LNCAP (cell line): Measurements from ENCODE around the gene ACYP2.

Experiments used
- CTCF ChIP-seq: fragments of 450-650 bp; IDR thresholded peaks from 2 replicates; pipeline ENCODE4 v1.5.1; 2017; ENCODE audit warnings: mild to moderate bottlenecking

Gene ACYP2

DNA sequence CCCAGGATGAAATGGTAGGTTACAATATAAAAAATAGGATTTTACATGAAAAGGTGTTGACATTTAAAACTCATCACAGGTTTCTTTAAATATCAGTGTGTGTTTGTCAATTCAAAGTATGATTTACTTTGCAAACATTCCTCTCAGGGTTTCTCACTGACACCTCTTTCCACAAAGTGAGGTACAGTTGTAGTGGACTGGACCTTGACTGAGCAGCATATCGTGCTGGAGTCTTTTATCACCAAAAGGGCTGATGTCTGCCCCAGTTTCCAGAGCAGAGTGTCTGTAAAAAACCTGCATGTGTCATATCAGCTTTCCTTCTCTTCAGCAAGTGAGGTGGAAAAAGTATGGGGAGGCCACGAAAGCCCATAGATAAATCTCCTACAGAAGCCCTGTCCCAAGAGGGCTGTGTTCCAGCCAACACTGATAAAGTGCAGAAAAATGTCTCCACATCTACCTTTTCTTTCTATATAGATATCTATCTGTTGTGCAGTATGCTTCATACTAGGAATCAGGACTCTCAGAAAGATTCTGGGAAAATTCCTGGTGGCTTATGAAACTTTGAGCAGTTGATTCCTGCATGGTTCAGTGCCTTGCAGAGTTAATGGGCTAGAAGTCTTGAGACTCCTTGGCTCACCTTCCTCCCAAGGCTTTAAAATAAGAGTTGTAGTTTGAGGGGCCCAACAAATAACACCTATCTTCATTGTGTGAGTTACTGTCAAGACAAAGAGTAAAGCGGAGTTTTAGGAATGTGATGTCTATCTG, 6.9 kb downstream of the ACYP2 start:
- TF ChIP-seq CTCF, result no peak

GRCh38 chr2:54122939-54123338, 7.5 kb downstream of the ACYP2 start:
- no peak for TF ChIP-seq CTCF

DNA sequence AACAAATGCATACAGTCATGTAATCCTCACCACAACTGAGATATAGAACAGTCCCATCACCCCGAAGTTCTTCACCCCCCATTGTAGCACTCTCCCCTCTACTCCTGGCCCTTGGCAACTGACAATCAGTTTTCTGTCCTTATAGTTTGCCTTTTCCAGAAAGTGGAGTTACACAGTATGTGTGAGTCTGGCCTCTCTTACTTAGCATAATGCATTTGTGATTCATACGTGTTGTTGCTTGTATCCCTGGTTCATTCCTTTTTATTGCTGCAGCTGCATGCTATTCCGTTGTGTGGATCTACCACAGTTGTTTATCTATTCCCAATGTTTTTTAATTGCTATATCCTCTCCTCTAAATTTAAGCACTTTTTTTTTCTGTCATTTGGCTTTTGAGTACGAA, 17.6 kb downstream of the ACYP2 start:
- no peak for TF ChIP-seq CTCF

- TF ChIP-seq CTCF, result no peak
Observed at GRCh38 chr2:54139210-54139609, 23.8 kb downstream of the ACYP2 start.

DNA sequence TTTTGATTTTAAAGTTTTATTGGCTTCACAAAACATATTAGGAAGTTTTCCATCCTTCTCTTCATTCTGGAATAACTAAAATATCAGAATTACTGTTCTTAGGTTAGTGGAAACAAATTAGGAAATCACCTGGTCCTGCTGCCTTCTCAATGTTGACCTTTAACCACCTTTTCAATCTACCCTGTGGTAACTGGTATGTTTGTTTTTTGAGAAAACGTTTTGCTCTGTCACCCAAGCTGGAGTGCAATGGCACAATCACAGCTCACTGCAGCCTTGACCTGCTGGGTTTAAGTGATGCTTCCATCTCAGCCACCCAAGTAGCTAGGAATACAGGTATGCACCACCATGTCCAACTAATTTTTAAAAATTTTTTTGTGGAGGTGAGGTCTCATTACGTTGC, 28.4 kb downstream of the ACYP2 start:
- no peak for TF ChIP-seq CTCF

DNA sequence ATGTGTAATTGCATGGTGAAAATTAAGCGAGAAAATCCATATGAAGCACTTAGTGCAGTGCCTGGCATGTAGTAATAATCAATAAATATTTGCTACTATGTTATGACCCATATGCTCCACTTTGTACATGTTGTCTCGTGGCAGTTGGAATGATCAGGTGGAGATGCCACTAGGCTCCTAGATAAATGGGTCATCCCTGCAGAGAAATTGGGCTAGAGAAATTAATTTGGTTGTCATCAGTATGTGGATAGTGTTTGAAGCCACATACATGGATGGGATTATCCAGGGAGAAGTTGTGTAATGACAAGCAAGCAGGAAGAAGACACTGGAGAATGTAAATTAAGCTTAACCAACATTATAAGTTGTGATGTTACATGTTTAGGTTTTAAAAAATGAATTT, 33.0 kb downstream of the ACYP2 start:
- TF ChIP-seq CTCF, result no peak

DNA sequence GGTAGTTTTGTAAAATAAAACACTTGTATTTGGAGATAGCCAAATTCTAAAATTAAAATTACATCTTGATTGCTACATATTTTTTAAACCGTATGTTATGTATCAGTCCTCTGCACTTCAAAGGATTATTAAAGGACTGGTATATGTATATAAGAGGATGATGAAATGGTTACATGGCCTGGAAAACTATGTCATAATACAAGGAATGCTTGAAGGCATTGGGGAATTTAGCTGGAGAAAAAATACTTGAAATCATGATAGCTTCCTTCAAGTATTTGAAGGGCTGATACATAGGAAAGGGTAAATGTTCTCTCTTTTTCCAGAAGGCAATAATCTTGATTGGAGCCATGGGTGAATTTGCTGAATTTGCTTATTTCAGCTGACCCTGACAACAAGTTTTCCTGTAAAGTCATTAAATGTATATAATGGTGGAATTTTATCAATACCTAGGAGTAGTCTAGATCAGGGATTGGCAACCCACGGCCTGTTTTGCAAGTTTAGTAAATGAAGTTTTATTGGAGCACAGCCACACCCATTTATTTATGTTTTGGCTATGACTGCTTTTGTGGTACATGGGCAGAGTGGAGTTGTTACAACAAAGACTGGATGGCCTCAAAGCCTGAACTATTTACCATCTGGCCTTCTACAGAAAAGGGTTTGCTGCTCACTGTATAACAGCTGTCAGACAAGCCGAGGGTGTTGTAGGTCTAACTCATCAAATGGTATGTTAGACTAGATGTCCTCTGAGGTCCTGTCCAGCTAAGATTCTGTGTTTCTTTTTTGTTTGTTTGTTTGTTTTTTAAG, 34.4 kb downstream of the ACYP2 start:
- TF ChIP-seq CTCF, result no peak
